HG02678 (cell line): ENCODE measurements around the gene SMYD3.
"Not testable (repeated sequence)": the region's sequence is repeated elsewhere in the genome, so short reads cannot be mapped to it uniquely, and the experiment has no call there.

Experiments
- ATAC-seq: cut with Tn5 transposase; IDR thresholded peaks from one replicate; pipeline ENCODE4 v1.9.1; 2021; ENCODE audit warnings: mild to moderate bottlenecking, moderate library complexity; ENCODE audit not compliant: unreplicated experiment

Gene SMYD3

DNA sequence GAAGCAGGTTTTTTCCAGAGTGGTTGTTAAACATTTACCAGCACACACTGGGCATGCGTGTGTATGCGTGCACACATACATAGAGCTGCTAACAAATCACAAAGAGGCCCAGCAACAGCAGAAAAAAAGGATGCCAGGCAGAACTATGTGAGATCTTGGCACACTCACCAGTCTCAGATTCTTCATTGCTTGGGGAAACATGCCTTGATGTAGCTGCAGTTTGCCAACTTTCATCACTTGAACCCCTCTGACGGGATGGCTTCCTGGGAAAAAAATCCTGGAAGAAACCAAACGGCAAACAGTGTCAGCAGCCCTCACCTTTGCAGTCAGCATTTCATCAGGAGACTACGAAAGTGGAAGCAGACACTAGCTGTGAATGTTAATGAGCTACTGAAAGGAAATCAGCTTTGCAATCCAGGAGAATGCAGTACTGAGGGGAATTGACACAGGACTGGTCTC, 743.2 kb downstream of the SMYD3 start:
- no peak for ATAC-seq

GRCh38 chr1:245762396-245762910, 744.6 kb downstream of the SMYD3 start:
- no peak for ATAC-seq

DNA sequence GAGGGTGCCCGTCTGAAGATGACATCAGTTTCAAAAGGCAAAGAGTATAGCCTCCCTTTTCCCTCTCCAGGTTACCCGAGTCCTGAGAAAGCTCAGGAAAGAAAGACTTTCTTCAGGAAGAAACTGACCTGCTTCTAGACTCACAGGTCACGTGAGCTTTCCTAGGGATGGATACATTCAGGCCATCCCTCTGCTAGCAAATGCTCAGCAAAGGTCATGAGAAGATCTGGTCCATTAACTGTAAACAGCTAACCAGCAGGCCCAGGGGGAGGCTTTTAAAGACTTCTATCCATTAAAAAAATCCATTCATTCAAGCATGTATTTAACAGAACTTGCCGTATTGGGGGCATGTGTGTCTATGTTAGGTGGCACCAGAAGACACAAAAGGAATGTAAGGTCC, 746.8 kb downstream of the SMYD3 start:
- no peak for ATAC-seq

- no peak for ATAC-seq
Measured at GRCh38 chr1:245754463-245754961, 752.6 kb downstream of the SMYD3 start.

DNA sequence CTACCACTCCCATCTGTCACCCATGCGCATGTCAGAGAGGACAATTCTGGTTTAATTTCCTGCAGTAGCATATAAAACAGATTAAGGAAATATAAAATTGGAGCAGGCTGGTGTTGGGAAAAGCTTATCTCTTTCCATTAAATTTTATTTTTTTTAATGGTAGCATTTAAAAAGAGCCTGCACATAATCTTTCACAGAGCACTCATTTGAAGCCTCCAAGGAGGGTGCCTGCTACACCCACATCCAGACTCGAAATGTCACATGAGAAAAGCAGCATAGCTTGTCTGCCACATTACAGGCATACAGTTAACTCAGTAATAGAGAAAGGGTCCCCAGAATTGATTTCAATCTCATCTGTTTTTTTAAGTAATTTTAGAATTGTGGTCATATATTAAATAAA, 753.3 kb downstream of the SMYD3 start:
- ATAC-seq = no peak

GRCh38 chr1:245752561-245752960, 754.5 kb downstream of the SMYD3 start:
- no peak for ATAC-seq

- ATAC-seq = no peak
Measured at GRCh38 chr1:245751726-245752470, 755.2 kb downstream of the SMYD3 start.

GRCh38 chr1:245751116-245751515, 756.0 kb downstream of the SMYD3 start:
- ATAC-seq = no peak

- ATAC-seq = no peak
Measured at GRCh38 chr1:245750261-245750660, 756.8 kb downstream of the SMYD3 start.

GRCh38 chr1:245749053-245749452, 758.0 kb downstream of the SMYD3 start:
- ATAC-seq = no peak

- ATAC-seq = no peak
Measured at GRCh38 chr1:245748646-245749045, 758.4 kb downstream of the SMYD3 start.

DNA sequence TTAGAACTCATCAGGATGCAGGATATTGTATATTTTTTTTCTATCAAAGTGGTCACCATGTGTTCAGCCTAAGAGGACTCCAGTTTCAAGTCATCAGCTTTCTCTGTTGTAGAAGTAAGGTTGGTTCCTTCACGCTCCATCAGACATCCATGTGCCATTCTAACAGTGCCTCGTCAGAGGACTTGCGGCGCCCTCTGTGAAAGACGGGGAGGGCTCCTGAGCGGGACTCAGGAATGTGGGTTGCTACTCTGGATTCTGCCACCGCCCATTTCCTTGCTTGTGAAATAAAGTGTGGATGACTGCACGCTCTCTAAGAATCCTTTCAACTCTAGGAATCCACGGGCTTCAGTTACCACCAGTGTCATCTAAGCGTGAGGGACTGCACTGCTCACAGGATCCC, 758.8 kb downstream of the SMYD3 start:
- ATAC-seq = no peak

DNA sequence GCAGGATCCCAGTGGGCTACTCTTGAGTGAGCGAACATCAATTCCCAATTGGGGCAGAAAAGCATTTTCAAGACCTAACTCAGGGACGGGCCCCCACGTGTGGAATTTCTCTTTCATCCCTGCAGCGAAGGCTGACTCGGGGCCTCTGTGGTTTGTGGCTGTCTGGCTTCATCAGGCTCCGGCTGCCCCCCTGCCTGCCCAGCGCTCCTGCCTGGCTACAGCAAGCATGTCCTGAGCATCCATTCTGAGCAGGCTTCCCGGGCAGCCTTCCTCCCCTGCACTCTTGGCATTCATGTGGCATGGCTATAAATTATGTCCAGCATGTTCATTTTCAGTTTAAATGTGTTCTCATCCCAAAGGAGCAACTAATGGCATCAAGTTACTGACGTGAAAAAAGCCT, 764.2 kb downstream of the SMYD3 start:
- no peak for ATAC-seq

DNA sequence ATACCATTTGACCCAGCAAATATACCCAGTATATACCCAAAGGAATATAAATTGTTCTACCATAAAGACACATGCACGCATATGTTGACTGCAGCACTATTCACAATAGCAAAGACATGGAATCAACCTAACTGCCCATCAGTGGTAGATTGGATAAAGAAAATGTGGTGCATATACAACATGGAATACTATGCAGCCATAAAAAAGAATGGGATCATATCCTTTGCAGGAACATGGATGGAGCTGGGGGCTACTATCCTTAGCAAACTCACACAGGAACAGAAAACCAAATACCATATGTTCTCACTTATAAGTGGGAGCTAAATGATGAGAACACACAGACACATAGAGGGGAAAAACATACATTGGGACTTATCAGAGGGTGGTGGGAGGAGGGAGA, 766.7 kb downstream of the SMYD3 start:
- not testable (repeated sequence) for ATAC-seq

- ATAC-seq = no peak
Measured at GRCh38 chr1:245730801-245731200, 776.3 kb downstream of the SMYD3 start.

- ATAC-seq = not testable (repeated sequence)
Measured at GRCh38 chr1:245728035-245728434, 779.0 kb downstream of the SMYD3 start.

DNA sequence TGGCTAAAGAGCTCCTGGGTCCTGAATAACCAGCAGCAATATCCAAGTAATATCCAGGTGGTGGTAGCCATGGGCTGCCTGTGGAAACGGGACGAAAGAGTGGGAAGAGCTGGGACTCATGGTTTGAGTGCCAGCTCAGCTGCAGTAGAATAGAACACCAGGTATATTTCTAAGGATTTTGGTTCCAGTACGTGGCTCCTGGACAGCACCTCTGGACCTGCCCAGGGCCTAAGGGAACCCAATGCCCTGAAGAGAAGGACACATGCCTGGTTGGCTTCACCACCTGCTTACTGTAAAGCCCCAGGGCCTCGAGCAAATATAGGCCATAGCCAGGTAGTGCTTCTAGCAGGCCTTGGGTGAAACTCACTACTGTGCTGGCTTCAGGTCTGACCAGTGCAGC, 785.6 kb downstream of the SMYD3 start:
- no peak for ATAC-seq

DNA sequence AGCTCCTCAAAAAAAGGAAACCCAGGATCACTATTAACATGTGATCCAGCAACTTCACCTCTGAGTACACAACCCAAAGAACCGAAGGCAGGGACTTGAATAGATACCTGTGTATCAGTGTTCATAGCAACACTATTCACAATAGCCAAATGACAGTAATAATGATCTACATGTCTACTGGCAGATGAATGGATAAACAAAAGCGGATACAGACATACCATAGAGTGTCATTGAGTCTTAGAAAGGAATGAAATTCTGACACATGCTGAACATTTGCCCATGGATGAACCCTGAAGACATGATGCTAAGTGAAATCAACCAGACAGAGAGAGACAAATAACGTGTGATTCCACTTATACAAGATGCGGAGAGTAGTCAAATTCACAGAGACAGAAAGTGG, 788.1 kb downstream of the SMYD3 start:
- no peak for ATAC-seq

DNA sequence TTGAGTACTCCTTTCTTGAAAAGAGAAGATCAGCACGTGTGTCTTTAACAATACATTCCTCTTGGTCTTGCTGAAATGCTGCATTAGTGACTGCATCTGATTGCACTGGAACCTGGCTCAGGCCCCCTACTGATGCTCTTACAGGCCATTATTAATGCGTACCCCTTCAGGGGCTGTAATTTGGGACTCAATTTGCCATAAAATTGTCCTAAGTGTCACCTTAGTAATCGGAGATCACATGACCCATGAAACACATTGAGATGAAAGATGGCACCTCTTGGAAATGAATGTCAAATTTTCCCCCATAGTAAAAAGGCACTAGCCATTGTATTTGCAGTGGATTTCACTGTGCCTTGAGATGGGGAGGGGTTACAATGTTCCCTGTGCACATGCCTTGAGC, 789.0 kb downstream of the SMYD3 start:
- ATAC-seq = no peak

DNA sequence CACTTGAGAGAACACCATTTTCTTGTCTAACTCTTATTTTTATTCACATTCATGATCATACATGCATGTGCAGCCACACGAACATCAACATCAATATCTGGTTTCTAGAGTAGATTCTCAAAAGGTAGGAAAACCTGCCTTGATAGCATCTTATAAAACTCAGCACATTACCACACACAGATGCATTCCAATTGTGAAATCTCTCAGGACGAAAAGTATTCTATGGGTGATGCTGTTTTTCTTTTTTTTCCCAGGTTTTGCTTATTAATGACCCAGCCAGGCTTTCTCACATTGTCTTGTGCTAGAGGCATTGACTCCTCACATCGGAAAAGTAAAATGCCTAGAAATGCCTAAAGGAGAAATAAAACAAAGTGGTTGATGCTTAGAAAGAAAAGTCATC, 789.5 kb downstream of the SMYD3 start:
- ATAC-seq = no peak

- no peak for ATAC-seq
Measured at GRCh38 chr1:245716561-245716960, 790.5 kb downstream of the SMYD3 start.

GRCh38 chr1:245715970-245716369, 791.1 kb downstream of the SMYD3 start:
- ATAC-seq = no peak

DNA sequence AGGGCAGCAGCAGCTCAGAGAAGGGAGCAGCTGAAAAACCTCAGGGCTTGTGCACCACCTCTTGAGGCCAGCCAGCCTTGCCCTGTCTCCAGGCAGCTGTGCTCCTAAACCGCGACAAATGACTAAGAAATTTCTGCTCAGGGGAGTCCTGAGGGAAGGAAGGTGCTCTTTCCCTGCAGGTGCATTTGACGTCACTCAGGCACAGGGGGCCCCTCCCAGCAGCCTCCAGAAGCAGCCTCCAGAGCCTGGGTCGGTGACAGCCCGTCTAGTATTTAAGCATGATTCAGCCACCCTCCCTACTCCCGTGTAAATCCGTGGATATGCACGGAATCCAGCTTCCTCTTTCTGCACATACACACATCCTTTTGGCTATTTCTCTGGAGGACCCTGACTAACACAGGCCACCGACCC, 791.8 kb downstream of the SMYD3 start:
- no peak for ATAC-seq
